ENCODE results near the gene ATP8B3. TPM values are rescaled to one million over a fixed set of nuclear protein-coding genes. Genes with fewer than 3 reads are reported as not detected.
A peak's percentile ranks its signal among the peaks of the same experiment; 100 is the strongest.

ATP8B3 gene
- total RNA-seq, 2 donors from 2014 or later: 2.3 to 3.4 TPM

DNA sequence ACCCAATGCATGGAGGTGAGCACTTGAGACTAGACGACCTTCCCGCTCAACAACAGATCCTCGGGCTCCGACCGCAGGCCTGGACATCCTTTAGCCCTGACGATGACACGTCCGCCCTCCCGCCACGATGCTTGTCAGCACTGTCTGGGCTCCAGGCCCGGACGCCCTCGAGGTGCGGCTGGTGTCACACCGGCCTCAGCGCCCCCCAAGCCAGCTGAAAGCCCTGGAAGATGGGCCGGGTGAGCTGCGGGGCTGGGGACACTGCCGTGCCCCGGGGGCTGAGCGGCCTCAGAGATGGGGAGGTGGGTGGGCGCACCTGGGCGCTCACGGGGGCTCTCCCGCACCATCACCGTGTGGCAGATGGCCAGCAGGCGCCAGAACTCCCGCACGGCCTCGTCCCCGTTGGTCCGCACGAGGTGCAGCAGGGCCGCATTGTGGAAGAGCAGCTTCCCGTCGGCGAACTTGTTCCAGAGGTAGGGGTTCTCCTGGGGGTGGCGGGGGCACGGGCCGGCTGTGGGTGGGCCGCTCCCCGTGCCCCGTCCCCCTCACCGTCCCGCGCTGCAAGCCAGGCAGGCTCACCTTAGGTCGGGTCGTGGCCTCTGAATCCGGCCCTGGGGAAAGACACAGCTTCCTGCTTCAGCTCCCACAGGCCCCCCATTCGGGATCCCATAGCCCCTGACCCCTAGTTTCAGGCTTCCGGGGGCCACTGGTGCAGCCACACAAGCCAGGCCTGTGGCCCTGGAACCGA, 15.5 kb downstream of the ATP8B3 start:
- H3K27ac ChIP-seq (ENCODE audit: low read depth, low read length): no peak overlapping the region
- no peaks in the 10 kb centered on the region for H3K27me3 ChIP-seq (ENCODE audit: control insufficient read depth, insufficient read depth, low read length, poor library complexity, severe bottlenecking)
- H3K27ac Mint-ChIP-seq: no peak overlapping the region
- WGBS, 2 experiments (ENCODE audit: insufficient coverage in 1 of 2, insufficient read length in 1 of 2): 92 to 95% methylated on average over 24 to 52 of the region's 52 CpGs
- TF ChIP-seq, protein P1, sequence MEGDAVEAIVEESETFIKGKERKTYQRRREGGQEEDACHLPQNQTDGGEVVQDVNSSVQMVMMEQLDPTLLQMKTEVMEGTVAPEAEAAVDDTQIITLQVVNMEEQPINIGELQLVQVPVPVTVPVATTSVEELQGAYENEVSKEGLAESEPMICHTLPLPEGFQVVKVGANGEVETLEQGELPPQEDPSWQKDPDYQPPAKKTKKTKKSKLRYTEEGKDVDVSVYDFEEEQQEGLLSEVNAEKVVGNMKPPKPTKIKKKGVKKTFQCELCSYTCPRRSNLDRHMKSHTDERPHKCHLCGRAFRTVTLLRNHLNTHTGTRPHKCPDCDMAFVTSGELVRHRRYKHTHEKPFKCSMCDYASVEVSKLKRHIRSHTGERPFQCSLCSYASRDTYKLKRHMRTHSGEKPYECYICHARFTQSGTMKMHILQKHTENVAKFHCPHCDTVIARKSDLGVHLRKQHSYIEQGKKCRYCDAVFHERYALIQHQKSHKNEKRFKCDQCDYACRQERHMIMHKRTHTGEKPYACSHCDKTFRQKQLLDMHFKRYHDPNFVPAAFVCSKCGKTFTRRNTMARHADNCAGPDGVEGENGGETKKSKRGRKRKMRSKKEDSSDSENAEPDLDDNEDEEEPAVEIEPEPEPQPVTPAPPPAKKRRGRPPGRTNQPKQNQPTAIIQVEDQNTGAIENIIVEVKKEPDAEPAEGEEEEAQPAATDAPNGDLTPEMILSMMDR (conservative IDR thresholded peaks at IDR 0.05): no peak
- H3K4me1 ChIP-seq (ENCODE audit: control insufficient read depth, insufficient read depth, low read length): no peaks in the 10 kb centered on the region
- H3K9me3 Mint-ChIP-seq: no peaks in the 10 kb centered on the region
- H3K9me3 ChIP-seq (ENCODE audit: control insufficient read depth, low read length): no peaks in the 10 kb centered on the region
- no peaks in the 10 kb centered on the region for H3K36me3 Mint-ChIP-seq (ENCODE audit: low read depth)
- DNase-seq: no peak
- H3K4me3 ChIP-seq (ENCODE audit: low read length): no peak overlapping the region
- H3K9ac ChIP-seq (ENCODE audit: extremely low read depth, low read length, poor library complexity, severe bottlenecking): no peak overlapping the region
- H3K36me3 ChIP-seq (ENCODE audit: control insufficient read depth, insufficient read depth, low read length): no peaks in the 10 kb centered on the region
- H3K4me1 Mint-ChIP-seq: no peaks in the 10 kb centered on the region
- no peak overlapping the region for H3K4me3 Mint-ChIP-seq
- peaks cover 10% of the 10 kb centered on the region for H3K27me3 Mint-ChIP-seq (ENCODE audit: insufficient read depth)

DNA sequence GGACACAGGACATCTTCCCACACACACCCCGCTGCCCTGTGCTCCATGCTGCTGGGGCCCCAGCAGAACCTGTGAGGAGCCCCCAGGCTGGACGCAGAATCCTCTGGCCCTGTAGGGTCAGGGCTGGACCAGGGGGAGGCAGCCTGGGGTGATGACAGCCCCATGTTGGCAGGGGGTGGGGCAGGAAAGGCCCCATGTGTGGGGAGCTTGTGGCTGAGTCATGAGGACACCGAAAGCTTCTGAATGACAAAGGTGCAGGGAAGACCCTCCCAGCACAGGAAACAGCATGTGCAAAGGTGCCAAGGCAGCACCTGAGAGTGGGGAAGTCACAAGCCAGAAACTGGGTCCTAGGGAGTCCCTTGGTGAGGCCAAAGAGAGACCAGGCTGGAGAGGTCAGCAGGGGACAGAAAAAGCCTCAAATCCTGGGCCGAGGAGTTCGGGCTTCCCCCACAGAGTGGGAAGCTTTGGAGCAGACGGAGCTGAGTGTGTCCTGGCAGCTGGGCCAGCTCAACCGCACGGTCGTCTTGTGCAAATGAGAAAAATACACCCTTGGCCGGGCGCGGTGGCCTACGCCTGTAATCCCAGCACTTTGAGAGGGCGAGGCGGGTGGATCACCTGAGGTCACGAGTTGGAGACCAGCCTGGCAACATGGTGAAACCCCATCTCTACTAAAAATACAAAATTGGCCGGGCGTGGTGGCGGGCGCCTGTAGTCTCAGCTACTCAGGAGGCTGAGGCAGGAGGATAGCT, 17.5 kb downstream of the ATP8B3 start:
- H3K36me3 Mint-ChIP-seq (ENCODE audit: low read depth): no peaks in the 10 kb centered on the region
- no peak overlapping the region for H3K4me3 Mint-ChIP-seq
- peak; percentile 81 for DNase-seq
- no peak overlapping the region for H3K27ac Mint-ChIP-seq
- H3K9me3 ChIP-seq (ENCODE audit: control insufficient read depth, low read length): no peaks in the 10 kb centered on the region
- H3K27me3 Mint-ChIP-seq (ENCODE audit: insufficient read depth): peaks cover 19% of the 10 kb centered on the region
- TF ChIP-seq, protein P1 (conservative IDR thresholded peaks at IDR 0.05): no peak
- WGBS, 2 experiments (ENCODE audit: insufficient coverage in 1 of 2, insufficient read length in 1 of 2): 76 to 82% methylated on average over 15 to 20 of the region's 20 CpGs
- H3K4me3 ChIP-seq (ENCODE audit: low read length): no peak overlapping the region
- no peak overlapping the region for H3K9ac ChIP-seq (ENCODE audit: extremely low read depth, low read length, poor library complexity, severe bottlenecking)
- H3K27ac ChIP-seq (ENCODE audit: low read depth, low read length): no peak overlapping the region
- H3K4me1 ChIP-seq (ENCODE audit: control insufficient read depth, insufficient read depth, low read length): no peaks in the 10 kb centered on the region
- H3K36me3 ChIP-seq (ENCODE audit: control insufficient read depth, insufficient read depth, low read length): no peaks in the 10 kb centered on the region
- peaks cover 10% of the 10 kb centered on the region for H3K9me3 Mint-ChIP-seq
- H3K4me1 Mint-ChIP-seq: no peaks in the 10 kb centered on the region
- H3K27me3 ChIP-seq (ENCODE audit: control insufficient read depth, insufficient read depth, low read length, poor library complexity, severe bottlenecking): peaks cover 2% of the 10 kb centered on the region

DNA sequence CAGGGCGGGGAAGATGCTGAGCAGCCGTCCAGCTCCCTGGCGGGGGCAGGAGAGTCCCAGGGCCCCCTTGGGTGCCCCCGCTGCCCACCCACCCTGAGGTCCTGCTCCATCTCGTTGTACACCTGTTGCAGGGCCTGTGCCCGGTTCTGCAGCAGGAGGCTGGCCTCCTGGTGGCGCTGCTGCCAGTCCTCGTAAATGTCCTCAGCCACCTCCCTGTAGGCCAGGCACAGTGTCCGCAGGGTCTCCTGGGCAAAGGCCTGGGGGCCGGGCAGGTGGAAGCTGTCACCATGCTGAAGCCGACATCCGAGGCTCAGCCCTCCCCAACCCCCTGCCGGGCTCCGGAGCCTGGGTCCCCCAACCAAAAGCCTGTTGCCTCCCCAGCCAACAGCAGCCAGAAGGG, 20.2 kb downstream of the ATP8B3 start:
- H3K9me3 ChIP-seq (ENCODE audit: control insufficient read depth, low read length): no peaks in the 10 kb centered on the region
- TF ChIP-seq, protein P1 (conservative IDR thresholded peaks at IDR 0.05): no peak
- WGBS, 2 experiments (ENCODE audit: insufficient coverage in 1 of 2, insufficient read length in 1 of 2): 87 to 91% methylated on average over 5 to 14 of the region's 14 CpGs
- Mint-ChIP-seq H3K27me3 (ENCODE audit: insufficient read depth) (peaks cover 39% of the 10 kb centered on the region), H3K4me3 (no peak overlapping the region), H3K9me3 (peaks cover 10% of the 10 kb centered on the region), H3K27ac (no peak overlapping the region), H3K36me3 (ENCODE audit: low read depth) (no peaks in the 10 kb centered on the region), H3K4me1 (no peaks in the 10 kb centered on the region)
- H3K4me1 ChIP-seq (ENCODE audit: control insufficient read depth, insufficient read depth, low read length): no peaks in the 10 kb centered on the region
- H3K36me3 ChIP-seq (ENCODE audit: control insufficient read depth, insufficient read depth, low read length): no peaks in the 10 kb centered on the region
- no peak overlapping the region for H3K27ac ChIP-seq (ENCODE audit: low read depth, low read length)
- H3K9ac ChIP-seq (ENCODE audit: extremely low read depth, low read length, poor library complexity, severe bottlenecking): no peak overlapping the region
- H3K4me3 ChIP-seq (ENCODE audit: low read length): no peak overlapping the region
- DNase-seq: no peak
- H3K27me3 ChIP-seq (ENCODE audit: control insufficient read depth, insufficient read depth, low read length, poor library complexity, severe bottlenecking): peaks cover 14% of the 10 kb centered on the region

Data from endodermal cell (in vitro differentiated cells).